HG03175 (cell line): Measurements from ENCODE around the gene CAPN9.
"Not testable (repeated sequence)": the region's sequence is repeated elsewhere in the genome, so short reads cannot be mapped to it uniquely, and the experiment has no call there.

Experiments
- ATAC-seq: cut with Tn5 transposase; IDR thresholded peaks from one replicate; pipeline ENCODE4 v1.9.1; 2021; ENCODE audit warnings: mild to moderate bottlenecking, moderate library complexity; ENCODE audit not compliant: unreplicated experiment

Gene CAPN9

GRCh38 chr1:230747127-230747730 is at the start of gene CAPN9:
CAPN9 (plus strand) TSS chr1:230747388; CDS start chr1:230747497, 109 bp downstream.
- ATAC-seq: no peak

GRCh38 chr1:230698130-230698529 is 49.1 kb upstream of the CAPN9 start:
- ATAC-seq: no peak

GRCh38 chr1:230698964-230699363 is 48.2 kb upstream of the CAPN9 start:
- ATAC-seq: not testable (repeated sequence)

GRCh38 chr1:230699716-230700115 is 47.5 kb upstream of the CAPN9 start:
- ATAC-seq: no peak

- no peak for ATAC-seq
Measured at GRCh38 chr1:230700132-230700531, 47.1 kb upstream of the CAPN9 start.

GRCh38 chr1:230701434-230701833 is 45.8 kb upstream of the CAPN9 start:
- no peak for ATAC-seq

- ATAC-seq: no peak
Measured at GRCh38 chr1:230701895-230702768, 45.1 kb upstream of the CAPN9 start.

GRCh38 chr1:230702934-230703678 is 44.1 kb upstream of the CAPN9 start:
- no peak for ATAC-seq

GRCh38 chr1:230703679-230704385 is 43.4 kb upstream of the CAPN9 start:
- no peak for ATAC-seq

GRCh38 chr1:230704830-230705229 is 42.4 kb upstream of the CAPN9 start:
- no peak for ATAC-seq

GRCh38 chr1:230705289-230706019 is 41.7 kb upstream of the CAPN9 start:
- no peak for ATAC-seq

GRCh38 chr1:230706020-230706699 is 41.0 kb upstream of the CAPN9 start:
- no peak for ATAC-seq

- no peak for ATAC-seq
Measured at GRCh38 chr1:230706887-230707731, 40.1 kb upstream of the CAPN9 start.

GRCh38 chr1:230707732-230708630 is 39.2 kb upstream of the CAPN9 start:
- ATAC-seq: no peak

- ATAC-seq: no peak
Measured at GRCh38 chr1:230708631-230709580, 38.3 kb upstream of the CAPN9 start.

- ATAC-seq: no peak
Measured at GRCh38 chr1:230709619-230710542, 37.3 kb upstream of the CAPN9 start.
